MCF 10A (cell line): ENCODE results near the gene FOLR2. TPM values are rescaled to one million over a fixed set of nuclear protein-coding genes. Genes with fewer than 3 reads are reported as not detected.
"Not testable (repeated sequence)": the region's sequence is repeated elsewhere in the genome, so short reads cannot be mapped to it uniquely, and the experiment has no call there.

Experiments
- BruUV-seq: library from RNA; stranded (reverse); fragments of 400-500 nt; replicated peaks from 2 replicates; lab custom pipeline; 2021; lab: Mats Ljungman, UMichigan
- CTCF ChIA-PET: fragments of 300-600 bp; sonication (Branson Sonifier 250); formaldehyde crosslinking; extraction: SDS; loops from one replicate; lab custom pipeline; 2021; ENCODE audit warnings: antibody characterized with exemption, inconsistent platforms; lab: Yijun Ruan, JAX
- POLR2A ChIA-PET: fragments of 300-600, 350-650 bp; sonication (Branson Sonifier 250); formaldehyde crosslinking; extraction: SDS; loops from one replicate; lab custom pipeline; 2020; ENCODE audit warnings: antibody characterized with exemption, inconsistent platforms; lab: Yijun Ruan, JAX
- DNase-seq: peaks from one replicate; pipeline ENCODE4 v3.0.0-alpha.2; 2018; ENCODE audit not compliant: unreplicated experiment
- H3K27ac Mint-ChIP-seq: one replicate; pipeline ENCODE4 v1.8.0; 2022; ENCODE audit warnings: mild to moderate bottlenecking, low read depth, mixed read lengths; ENCODE audit not compliant: unreplicated experiment
- H3K27me3 Mint-ChIP-seq: one replicate; pipeline ENCODE4 v1.8.0; 2022; ENCODE audit warnings: mixed read lengths; ENCODE audit not compliant: insufficient read depth, unreplicated experiment
- H3K36me3 Mint-ChIP-seq: one replicate; pipeline ENCODE4 v1.8.0; 2022; ENCODE audit warnings: mild to moderate bottlenecking, moderate library complexity, mixed read lengths; ENCODE audit not compliant: insufficient read depth, unreplicated experiment
- H3K4me1 Mint-ChIP-seq: one replicate; pipeline ENCODE4 v1.8.0; 2022; ENCODE audit warnings: mixed read lengths; ENCODE audit not compliant: insufficient read depth, unreplicated experiment
- H3K4me3 Mint-ChIP-seq: one replicate; pipeline ENCODE4 v1.8.0; 2022; ENCODE audit warnings: mild to moderate bottlenecking, moderate library complexity, mixed read lengths; ENCODE audit not compliant: unreplicated experiment
- H3K9me3 Mint-ChIP-seq: one replicate; pipeline ENCODE4 v1.8.0; 2022; ENCODE audit warnings: mixed read lengths; ENCODE audit not compliant: unreplicated experiment
- intact Hi-C: fragments of 100-400 bp; cut with micrococcal nuclease; formaldehyde crosslinking; loops from 2 replicates; pipeline ENCODE4 v1.14.1; 2022
- total RNA-seq: library from RNA; stranded (reverse); gene quantifications from 2 replicates; pipeline ENCODE4 v1.2.3, GENCODE V29; 2022
- TF ChIP-seq, protein P1 (sequence below): fragments of 200-600 bp; IDR thresholded peaks from one replicate; pipeline ENCODE4 v1.8.0; 2022; ENCODE audit warnings: antibody characterized with exemption, mild to moderate bottlenecking; ENCODE audit not compliant: unreplicated experiment

FOLR2 gene
- total RNA-seq, 1 experiment from 2014 or later: not detected

DNA sequence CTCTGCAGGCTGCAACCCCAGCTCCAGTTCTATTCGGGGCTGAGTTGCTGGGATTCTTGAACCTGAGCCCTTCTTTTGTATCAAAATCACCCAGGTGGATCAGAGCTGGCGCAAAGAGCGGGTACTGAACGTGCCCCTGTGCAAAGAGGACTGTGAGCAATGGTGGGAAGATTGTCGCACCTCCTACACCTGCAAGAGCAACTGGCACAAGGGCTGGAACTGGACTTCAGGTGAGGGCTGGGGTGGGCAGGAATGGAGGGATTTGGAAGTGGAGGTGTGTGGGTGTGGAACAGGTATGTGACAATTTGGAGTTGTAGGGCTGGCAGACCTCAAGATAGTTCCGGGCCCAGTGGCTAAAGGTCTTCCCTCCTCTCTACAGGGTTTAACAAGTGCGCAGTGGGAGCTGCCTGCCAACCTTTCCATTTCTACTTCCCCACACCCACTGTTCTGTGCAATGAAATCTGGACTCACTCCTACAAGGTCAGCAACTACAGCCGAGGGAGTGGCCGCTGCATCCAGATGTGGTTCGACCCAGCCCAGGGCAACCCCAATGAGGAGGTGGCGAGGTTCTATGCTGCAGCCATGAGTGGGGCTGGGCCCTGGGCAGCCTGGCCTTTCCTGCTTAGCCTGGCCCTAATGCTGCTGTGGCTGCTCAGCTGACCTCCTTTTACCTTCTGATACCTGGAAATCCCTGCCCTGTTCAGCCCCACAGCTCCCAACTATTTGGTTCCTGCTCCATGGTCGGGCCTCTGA, 20.9 kb upstream of the FOLR2 start:
- Mint-ChIP-seq H3K4me3 (no peak overlapping the region), H3K27ac (no peak overlapping the region), H3K4me1 (peaks cover 7% of the 10 kb centered on the region), H3K9me3 (no peaks in the 10 kb centered on the region), H3K36me3 (peaks cover 2% of the 10 kb centered on the region), H3K27me3 (no peaks in the 10 kb centered on the region)
- intact Hi-C loops: no loop called here
- DNase-seq: no peak
- ChIA-PET POLR2A (interaction anchor here (0.7 to 1.5 kb wide), 3 partner anchors 15 to 45 kb away, joined by 3 read pairs; no protein-coding TSS in a partner anchor), CTCF (interaction anchor here (0.7 to 4.9 kb wide), 3 partner anchors 13 to 219 kb away, joined by 3 to 33 read pairs (median 3); no protein-coding TSS in a partner anchor)
- TF ChIP-seq, protein P1, sequence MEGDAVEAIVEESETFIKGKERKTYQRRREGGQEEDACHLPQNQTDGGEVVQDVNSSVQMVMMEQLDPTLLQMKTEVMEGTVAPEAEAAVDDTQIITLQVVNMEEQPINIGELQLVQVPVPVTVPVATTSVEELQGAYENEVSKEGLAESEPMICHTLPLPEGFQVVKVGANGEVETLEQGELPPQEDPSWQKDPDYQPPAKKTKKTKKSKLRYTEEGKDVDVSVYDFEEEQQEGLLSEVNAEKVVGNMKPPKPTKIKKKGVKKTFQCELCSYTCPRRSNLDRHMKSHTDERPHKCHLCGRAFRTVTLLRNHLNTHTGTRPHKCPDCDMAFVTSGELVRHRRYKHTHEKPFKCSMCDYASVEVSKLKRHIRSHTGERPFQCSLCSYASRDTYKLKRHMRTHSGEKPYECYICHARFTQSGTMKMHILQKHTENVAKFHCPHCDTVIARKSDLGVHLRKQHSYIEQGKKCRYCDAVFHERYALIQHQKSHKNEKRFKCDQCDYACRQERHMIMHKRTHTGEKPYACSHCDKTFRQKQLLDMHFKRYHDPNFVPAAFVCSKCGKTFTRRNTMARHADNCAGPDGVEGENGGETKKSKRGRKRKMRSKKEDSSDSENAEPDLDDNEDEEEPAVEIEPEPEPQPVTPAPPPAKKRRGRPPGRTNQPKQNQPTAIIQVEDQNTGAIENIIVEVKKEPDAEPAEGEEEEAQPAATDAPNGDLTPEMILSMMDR: no peak
- BruUV-seq: no TSS peak

DNA sequence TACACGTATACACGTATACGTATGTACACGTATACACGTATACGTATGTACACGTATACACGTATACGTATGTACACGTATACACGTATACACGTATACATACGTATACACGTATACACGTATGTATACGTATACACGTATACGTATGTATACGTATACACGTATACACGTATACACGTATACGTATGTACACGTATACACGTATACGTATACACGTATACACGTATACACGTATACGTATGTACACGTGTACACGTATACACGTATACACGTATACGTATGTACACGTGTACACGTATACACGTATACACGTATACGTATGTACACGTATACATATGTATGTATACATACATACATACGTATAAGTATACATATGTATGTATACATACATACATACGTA, 15.1 kb upstream of the FOLR2 start:
- H3K27ac Mint-ChIP-seq, POLR2A ChIA-PET, H3K4me3 Mint-ChIP-seq, H3K36me3 Mint-ChIP-seq, H3K9me3 Mint-ChIP-seq, BruUV-seq, CTCF ChIA-PET, H3K27me3 Mint-ChIP-seq, DNase-seq, intact Hi-C loops, H3K4me1 Mint-ChIP-seq: not testable (repeated sequence)

- H3K27me3 Mint-ChIP-seq: no peaks in the 10 kb centered on the region
- no peak for DNase-seq
- TF ChIP-seq, protein P1: no peak
- POLR2A ChIA-PET: interaction anchor here (0.8 to 0.9 kb wide), 2 partner anchors 9 to 17 kb away, joined by 3 read pairs; no protein-coding TSS in a partner anchor
- intact Hi-C loops: no loop called here
- BruUV-seq: no TSS peak
- CTCF ChIA-PET: interaction anchor here (0.6 to 0.9 kb wide), 2 partner anchors 59 to 208 kb away, joined by 3 to 4 read pairs; no protein-coding TSS in a partner anchor
- H3K27ac Mint-ChIP-seq: no peak overlapping the region
- no peaks in the 10 kb centered on the region for H3K36me3 Mint-ChIP-seq
- H3K4me3 Mint-ChIP-seq: no peak overlapping the region
- no peaks in the 10 kb centered on the region for H3K9me3 Mint-ChIP-seq
- H3K4me1 Mint-ChIP-seq: no peaks in the 10 kb centered on the region
These were observed 14.0 kb upstream of the FOLR2 start for GRCh38 chr11:72202571-72202970.

DNA sequence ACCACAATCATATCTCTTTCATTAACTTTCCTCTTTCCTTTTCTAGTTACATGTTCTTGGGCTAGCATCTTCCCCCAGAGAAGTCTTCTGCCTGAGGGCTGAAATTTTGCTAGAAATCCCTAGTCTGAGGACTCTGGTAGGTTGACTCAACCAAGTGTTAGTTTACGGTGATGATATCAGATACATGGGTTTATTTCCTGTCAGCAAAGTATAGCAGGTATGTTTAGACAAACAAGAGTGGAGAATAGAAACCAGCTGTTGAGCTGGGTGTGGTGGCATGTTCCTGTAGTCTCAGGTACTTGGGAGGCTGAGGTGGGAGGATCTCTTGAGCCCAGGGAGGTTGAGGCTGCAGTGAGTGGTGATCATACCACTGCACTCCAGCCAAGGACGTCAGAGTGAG, 13.4 kb upstream of the FOLR2 start:
- H3K9me3 Mint-ChIP-seq: no peaks in the 10 kb centered on the region
- no peaks in the 10 kb centered on the region for H3K4me1 Mint-ChIP-seq
- no peaks in the 10 kb centered on the region for H3K36me3 Mint-ChIP-seq
- ChIA-PET POLR2A (no interaction called here), CTCF (interaction anchor here (0.6 to 1.0 kb wide), 2 partner anchors 21 to 95 kb away, joined by 3 read pairs; no protein-coding TSS in a partner anchor)
- BruUV-seq: no TSS peak
- no peak for DNase-seq
- TF ChIP-seq, protein P1: no peak
- H3K27me3 Mint-ChIP-seq: no peaks in the 10 kb centered on the region
- no peak overlapping the region for H3K4me3 Mint-ChIP-seq
- H3K27ac Mint-ChIP-seq: no peak overlapping the region
- intact Hi-C loops: no loop called here
